HG02981 (cell line): ENCODE measurements around the gene SERPINE1.

Source experiments
- ATAC-seq: cut with Tn5 transposase; IDR thresholded peaks from one replicate; pipeline ENCODE4 v1.9.1; 2021; ENCODE audit warnings: mild to moderate bottlenecking, moderate library complexity; ENCODE audit not compliant: unreplicated experiment

SERPINE1 gene

GRCh38 chr7:101166909-101167644 is 40.2 kb downstream of the SERPINE1 start:
- no peak for ATAC-seq

DNA sequence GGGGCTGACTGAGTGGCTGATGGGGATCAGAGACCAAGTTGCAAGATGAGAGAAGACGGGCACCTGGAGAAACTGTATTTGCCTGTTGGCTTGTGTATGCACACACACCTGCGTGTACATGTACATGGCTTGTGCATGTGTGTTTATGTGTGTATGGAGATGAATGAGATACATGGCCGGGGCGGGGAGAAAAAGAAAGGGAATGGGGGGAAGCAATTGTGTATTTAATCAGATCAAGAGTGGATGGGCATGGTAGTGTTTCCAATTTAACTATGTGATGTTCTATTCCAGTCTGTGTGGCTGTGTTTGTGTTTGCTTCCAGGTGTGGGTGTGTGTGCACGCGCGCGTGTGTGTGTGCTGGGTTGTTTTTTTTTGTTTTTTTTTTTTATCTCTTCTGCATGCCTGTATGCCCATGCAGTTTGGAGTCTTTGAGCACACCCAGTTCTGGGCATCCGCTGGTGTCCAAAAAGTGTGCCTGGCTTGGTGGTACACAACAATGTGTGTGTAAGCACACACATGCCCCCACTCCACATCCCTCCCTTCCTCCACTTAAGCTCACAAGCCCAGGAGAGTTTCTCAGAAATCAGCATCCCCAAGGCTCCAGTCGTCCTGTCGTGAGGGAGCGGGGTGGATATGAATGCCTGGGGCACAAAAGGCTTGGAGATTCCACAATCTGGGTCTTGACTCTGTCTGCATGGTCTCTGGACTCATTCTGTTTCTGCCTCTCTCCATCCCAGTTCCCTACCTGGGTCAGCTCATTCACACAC is 40.9 kb downstream of the SERPINE1 start:
- no peak for ATAC-seq

DNA sequence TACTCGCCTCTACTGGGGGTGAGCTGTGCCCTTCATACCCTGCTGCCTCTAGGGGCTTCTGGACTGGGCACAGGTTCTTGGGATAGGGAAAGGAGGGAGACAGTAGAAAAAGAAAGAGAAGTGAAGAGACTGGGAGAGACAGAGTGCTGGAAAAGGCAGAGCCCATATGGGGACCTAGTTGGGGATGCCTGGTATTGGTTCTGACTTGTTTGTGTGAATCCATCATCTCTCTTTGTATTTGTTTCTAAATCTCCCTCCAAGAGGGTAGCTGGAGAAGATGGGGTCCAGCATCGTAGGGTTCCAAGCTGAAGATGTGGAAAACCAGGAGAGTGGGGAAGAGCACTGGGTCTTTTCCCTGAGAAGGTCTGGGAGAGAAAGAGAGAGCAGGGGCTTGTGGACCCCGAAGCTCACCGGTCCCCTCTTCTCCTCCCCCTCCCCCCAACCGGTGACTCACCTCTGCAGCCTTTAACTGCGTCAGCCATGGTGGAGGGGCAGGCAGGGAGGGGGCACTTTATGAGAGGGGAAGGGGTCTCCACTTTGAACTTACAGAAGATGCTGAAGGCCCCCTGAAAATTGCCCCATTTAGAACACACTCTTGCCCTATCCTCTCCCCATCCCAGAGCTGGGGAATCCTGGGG is 41.6 kb downstream of the SERPINE1 start:
- ATAC-seq: no peak

DNA sequence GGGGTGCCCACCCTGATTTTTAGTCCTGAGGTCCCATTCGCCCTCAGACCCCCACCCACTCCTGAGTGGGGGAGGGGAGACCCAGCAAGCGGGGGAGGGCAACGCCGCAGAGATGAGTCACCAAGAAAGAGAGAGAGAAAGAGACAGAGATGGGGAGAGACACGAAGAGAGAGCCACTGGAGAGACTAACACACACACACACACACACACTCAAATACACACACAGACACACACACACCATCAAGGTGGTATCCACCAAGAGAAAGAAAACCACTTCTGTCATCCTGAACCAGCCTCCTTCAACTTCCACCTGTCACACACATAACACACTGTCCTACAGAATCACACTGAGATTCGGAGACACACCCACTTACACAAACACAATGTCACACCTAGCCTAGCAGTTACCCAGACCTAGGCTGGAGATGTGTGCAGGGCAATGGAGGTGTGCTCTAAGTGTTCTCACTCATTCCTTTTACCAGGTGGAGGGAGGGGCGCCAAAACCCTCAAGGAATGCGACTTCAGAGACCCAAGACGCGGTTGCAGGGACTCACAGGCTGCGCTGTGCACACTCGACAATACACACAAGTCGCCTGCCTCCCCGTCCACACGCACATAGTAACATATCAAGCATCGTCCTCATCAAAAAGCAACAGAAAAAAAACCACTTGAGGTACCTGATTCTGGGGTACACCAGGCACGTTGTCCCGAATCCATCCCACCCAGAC is 42.4 kb downstream of the SERPINE1 start:
- ATAC-seq: no peak

DNA sequence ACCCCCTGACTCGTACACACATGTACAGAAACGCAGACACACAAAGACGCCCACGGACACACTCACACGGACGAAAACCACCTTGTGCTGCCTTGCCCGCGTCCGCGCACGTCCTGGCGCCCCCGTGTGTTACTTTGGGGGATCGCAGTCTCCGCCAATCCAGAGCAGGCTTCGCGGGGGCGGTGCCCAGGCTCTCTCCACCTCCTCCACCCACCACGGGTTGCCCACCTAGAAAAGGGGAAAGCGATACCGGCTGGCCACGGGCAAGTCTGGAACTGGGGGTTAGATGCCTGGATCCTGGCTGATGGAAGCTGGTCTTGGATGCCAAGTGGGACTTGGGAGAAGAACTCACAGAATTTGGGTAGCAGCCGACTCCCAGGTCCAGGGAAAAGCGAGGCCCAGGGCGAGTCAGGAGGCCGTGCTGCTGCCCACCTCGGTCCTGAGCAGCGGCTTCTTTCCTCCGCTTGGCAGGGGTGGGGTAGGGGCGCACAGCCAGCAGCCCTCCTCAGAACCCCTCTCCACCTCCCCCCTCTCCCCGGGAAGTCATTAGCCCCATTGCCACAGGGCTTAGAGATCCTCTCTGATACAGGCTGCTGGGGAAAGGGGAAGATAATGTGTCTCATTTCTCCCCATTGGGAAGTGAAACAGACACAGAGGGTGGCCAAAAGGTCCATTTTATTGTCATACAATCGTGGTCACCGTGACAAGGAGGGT is 43.1 kb downstream of the SERPINE1 start:
- no peak for ATAC-seq

GRCh38 chr7:101170617-101171441 is 43.9 kb downstream of the SERPINE1 start:
- no peak for ATAC-seq

DNA sequence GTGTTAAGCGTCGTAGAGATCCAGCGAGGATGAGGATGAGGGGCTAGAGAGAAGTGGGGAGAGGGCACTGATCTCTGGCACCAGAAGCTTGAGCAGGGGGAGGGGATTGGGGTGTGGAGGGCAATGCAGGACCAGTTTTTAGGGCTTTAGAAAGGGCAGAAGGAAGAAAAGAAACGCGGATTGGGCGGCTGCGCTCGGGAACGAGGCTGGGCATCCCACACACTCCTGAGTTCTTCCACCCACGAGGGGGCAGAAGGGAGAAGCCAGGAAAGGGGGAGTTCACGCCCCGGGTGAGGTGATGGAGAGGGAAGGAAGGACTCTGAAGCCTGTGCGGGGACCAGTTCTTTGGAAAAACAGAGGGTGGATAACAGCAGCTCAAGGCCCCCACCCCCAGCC is 44.5 kb downstream of the SERPINE1 start:
- ATAC-seq: no peak

DNA sequence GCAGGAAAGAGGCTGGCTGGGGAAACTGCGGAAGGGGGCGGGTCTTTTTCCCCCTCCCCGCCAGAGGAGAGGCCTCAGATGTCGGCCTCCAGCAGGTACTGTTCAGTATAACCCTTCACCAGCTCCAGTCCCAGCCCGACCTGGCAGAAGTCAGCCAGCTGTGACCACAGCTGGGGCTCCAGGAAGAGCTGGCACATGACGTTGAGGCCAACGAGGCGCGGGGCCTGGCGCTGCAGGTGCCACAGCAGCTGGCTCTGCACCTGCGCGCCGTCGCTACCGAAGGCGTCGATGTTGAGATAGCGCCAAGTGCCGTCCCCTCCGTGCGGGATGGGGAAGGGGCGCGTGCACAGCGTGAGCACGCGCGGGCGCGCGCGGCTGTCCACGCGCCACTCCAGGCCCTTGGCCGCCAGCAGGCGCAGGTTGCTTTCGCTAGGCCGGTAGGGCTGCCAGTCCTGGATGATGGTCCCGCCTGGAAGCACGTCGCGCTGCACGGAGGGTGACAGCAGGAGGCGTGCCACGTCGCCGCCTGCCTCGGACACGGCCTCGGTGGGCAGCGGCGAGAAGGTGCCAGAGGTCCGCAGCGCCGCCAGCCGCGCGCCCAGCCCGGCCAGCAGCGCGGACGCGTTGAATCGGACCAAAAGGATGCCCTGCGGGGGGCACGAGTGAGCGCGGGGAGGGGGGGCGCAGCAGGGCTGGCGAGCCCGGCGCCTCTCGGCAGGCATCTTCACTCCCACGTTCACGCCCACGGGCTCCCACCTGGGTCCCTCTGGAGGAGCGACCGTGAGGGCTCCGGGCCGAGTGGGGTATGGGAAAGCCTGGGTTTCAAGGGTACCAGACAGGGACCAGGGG is 45.3 kb downstream of the SERPINE1 start:
- no peak for ATAC-seq

- ATAC-seq: no peak
Observed at GRCh38 chr7:101172854-101173751, 46.2 kb downstream of the SERPINE1 start.

- peak; percentile 49 for ATAC-seq
Observed at GRCh38 chr7:101173752-101174244, 46.9 kb downstream of the SERPINE1 start.

GRCh38 chr7:101174322-101174854 is 47.5 kb downstream of the SERPINE1 start:
- ATAC-seq: no peak

DNA sequence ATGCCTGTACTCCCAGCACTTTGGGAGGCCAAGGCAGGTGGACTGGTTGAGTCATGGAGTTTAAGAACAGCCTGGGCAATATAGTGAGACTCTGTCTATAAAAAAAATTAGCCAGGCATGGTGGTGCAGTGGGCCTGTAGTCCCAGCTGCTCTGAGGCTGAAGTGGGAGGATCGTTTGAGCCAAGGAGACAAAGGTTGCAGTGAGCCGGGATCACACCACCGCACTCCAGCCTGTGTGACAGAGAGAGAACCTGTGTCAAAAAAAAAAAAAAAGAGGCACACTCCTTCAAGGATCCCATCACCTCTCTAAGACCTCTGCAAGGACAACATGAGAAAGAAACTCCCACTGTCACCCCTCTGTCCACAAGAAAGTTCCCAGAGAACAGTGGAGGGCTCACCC is 48.8 kb downstream of the SERPINE1 start:
- no peak for ATAC-seq

GRCh38 chr7:101177644-101178043 is 50.7 kb downstream of the SERPINE1 start:
- ATAC-seq: no peak

- no peak for ATAC-seq
Observed at GRCh38 chr7:101179117-101179516, 52.2 kb downstream of the SERPINE1 start.

DNA sequence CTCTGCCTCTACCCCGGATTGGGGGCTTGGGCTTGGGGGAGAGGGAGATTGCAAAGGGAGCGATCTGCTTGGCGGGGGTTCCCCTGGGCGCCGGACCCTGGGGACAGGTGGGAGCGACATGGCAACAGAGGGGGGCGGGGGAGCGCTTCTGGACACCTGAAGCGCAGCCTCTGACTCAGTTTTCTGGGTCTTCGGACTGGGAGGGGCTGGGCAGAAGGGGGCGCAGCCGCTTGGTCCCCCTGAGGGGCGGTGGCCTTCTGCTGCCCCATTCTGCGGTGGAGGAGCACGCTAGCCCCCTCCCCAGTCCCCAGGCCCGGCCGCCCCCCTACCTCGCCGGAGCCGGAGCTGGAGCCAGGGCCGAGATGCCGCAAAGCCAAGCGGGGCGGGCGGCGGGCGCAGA is 52.8 kb downstream of the SERPINE1 start:
- no peak for ATAC-seq

- ATAC-seq: no peak
Observed at GRCh38 chr7:101180130-101180755, 53.3 kb downstream of the SERPINE1 start, which contains the start of gene NAT16. Gene NAT16 (minus strand): TSS chr7:101180293. CDS start chr7:101174807, 5,486 bp downstream.
